Immature natural killer cell (primary cell): ENCODE measurements around the gene DNAL1. TPM values are rescaled to one million over a fixed set of nuclear protein-coding genes. Genes with fewer than 3 reads are reported as not detected.

ENCODE experiments used
- DNase-seq, 3 donors: peaks; one replicate each; pipeline ENCODE4 v3.0.0; 2022; ENCODE audit warnings: mixed read lengths in 1 of 3
- H3K27ac Mint-ChIP-seq, 6 donors: one replicate each; pipeline ENCODE4 v1.8.0; 2020; ENCODE audit warnings: mixed read lengths in 6 of 6, mild to moderate bottlenecking in 5 of 6, inconsistent platforms in 4 of 6, moderate library complexity in 3 of 6
- H3K27me3 Mint-ChIP-seq, 3 donors: one replicate each; pipeline ENCODE4 v1.8.0; 2020 to 2021; ENCODE audit warnings: low read depth in 3 of 3, mild to moderate bottlenecking in 3 of 3, mixed read lengths in 3 of 3, moderate library complexity in 3 of 3, inconsistent platforms in 1 of 3
- H3K36me3 Mint-ChIP-seq, 3 donors: one replicate each; pipeline ENCODE4 v1.8.0; 2020; ENCODE audit warnings: mixed read lengths in 3 of 3, inconsistent platforms in 2 of 3, mild to moderate bottlenecking in 2 of 3
- H3K4me1 Mint-ChIP-seq, 2 donors: one replicate each; pipeline ENCODE4 v1.8.0; 2020; ENCODE audit warnings: inconsistent platforms in 2 of 2, mild to moderate bottlenecking in 2 of 2, mixed read lengths in 2 of 2, moderate library complexity in 1 of 2
- H3K4me3 Mint-ChIP-seq, 5 donors: one replicate each; pipeline ENCODE4 v1.8.0; 2020; ENCODE audit warnings: mild to moderate bottlenecking in 5 of 5, mixed read lengths in 5 of 5, inconsistent platforms in 3 of 5, moderate library complexity in 3 of 5
- H3K9me3 Mint-ChIP-seq, 6 donors: one replicate each; pipeline ENCODE4 v1.8.0; 2020; ENCODE audit warnings: mild to moderate bottlenecking in 6 of 6, mixed read lengths in 6 of 6, inconsistent platforms in 4 of 6, moderate library complexity in 3 of 6
- polyA plus RNA-seq, 3 donors: library from polyadenylated mRNA; unstranded; fragments of 300-500 nt; fragmentation: Illumina TruSeq; gene quantifications; one replicate each; pipeline ENCODE4 v1.2.3, GENCODE V29; 2021

DNAL1 gene, protein sequence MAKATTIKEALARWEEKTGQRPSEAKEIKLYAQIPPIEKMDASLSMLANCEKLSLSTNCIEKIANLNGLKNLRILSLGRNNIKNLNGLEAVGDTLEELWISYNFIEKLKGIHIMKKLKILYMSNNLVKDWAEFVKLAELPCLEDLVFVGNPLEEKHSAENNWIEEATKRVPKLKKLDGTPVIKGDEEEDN
- 1 to 10 TPM; 3.5 to 7.7 (median 4.4) TPM for polyA plus RNA-seq

DNA sequence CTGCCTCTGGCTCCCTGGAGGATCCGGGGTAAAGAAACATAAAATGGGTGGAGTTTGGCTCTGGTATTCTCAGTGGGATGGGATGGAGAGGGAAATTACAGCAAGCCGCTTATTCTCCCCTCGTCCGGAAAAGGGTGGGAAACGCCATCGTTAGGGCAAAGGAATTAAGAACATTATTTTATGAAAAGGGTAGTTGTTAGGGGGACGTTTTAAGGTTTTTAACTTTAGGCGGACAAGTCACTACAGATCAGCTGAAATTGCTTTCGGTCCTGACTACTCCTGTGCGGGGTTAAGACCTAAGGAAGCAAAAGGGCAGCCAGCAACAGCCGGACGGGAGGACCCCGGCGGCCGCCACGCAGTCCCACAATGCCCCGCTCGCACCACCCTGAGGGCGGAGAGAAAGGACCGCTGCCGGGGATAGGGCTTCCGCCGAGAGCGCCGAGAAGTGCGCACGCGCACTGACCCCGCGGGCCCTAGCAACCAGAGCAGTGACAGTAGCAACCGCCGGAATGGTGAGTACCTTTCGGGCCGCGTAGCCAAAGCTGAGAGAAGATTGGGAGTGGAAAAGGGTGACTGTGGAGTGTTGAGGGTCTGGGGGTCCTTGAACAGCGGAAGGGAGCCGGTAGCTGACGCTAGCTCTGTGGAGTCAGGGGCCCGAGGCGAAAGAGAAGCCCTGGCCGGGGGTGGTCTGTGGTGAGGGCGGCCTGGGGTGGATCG is at the start of gene DNAL1:
Gene DNAL1, plus strand, starts transcription at position 456 of the 717 bp plus-strand sequence. Its CDS starts 54 bp downstream, at position 510.
- H3K36me3 Mint-ChIP-seq, result no peaks in the 10 kb centered on the region
- peak; percentile 92 to 93 (median 92) for DNase-seq
- peak within 1 kb of the TSS; percentile 91 to 98 (median 94) for H3K27ac Mint-ChIP-seq
- H3K4me1 Mint-ChIP-seq, result peaks cover 19 to 20% of the 10 kb centered on the region in 2 donors
- H3K9me3 Mint-ChIP-seq, result no peaks in the 10 kb centered on the region
- H3K27me3 Mint-ChIP-seq, result peaks cover 4 to 10% (median 7%) of the 10 kb centered on the region in 3 donors
- peak within 1 kb of the TSS; percentile 90 to 98 (median 95) for H3K4me3 Mint-ChIP-seq

GRCh38 chr14:73599499-73599898 is 45.3 kb upstream of the DNAL1 start:
- H3K36me3 Mint-ChIP-seq, result peaks cover 0 to 11% (median 11%) of the 10 kb centered on the region in 3 donors
- H3K27ac Mint-ChIP-seq, result no peak overlapping the region
- no peaks in the 10 kb centered on the region for H3K9me3 Mint-ChIP-seq
- no peak for DNase-seq
- no peaks in the 10 kb centered on the region for H3K27me3 Mint-ChIP-seq
- H3K4me1 Mint-ChIP-seq, result peaks cover 0 to 1% of the 10 kb centered on the region in 2 donors
- no peak overlapping the region for H3K4me3 Mint-ChIP-seq

- Mint-ChIP-seq H3K36me3 (no peaks in the 10 kb centered on the region), H3K27me3 (peaks cover 0 to 3% (median 3%) of the 10 kb centered on the region in 3 donors), H3K9me3 (no peaks in the 10 kb centered on the region), H3K4me1 (no peaks in the 10 kb centered on the region), H3K4me3 (no peak overlapping the region), H3K27ac (no peak overlapping the region)
- no peak for DNase-seq
Observed at GRCh38 chr14:73602994-73603393, 41.8 kb upstream of the DNAL1 start.

DNA sequence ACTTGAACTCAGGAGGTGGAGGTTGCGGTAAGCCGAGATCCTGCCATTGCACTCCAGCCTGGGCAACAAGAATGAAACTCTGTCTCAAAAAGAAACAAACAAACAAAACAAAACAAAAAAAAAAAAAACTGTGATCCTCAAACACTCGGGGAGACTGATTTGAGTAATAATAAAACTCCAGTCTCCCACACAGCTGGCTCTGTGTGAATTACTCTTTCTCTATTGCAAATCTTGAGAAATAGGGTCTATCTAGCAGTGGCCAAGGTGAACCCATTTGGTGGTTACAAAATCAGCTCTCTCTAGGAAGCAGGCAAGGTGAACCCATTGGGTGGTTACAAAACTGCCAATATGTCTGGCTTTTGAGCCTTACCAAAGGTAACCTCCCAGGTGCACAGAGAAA is 38.5 kb upstream of the DNAL1 start:
- H3K4me3 Mint-ChIP-seq, result no peak overlapping the region
- no peaks in the 10 kb centered on the region for H3K36me3 Mint-ChIP-seq
- no peak overlapping the region for H3K27ac Mint-ChIP-seq
- peaks cover 0 to 3% (median 3%) of the 10 kb centered on the region in 3 donors for H3K27me3 Mint-ChIP-seq
- no peak for DNase-seq
- H3K4me1 Mint-ChIP-seq, result no peaks in the 10 kb centered on the region
- H3K9me3 Mint-ChIP-seq, result no peaks in the 10 kb centered on the region

GRCh38 chr14:73607241-73607640 is 37.5 kb upstream of the DNAL1 start:
- peaks cover 0 to 3% of the 10 kb centered on the region in 2 donors for H3K4me1 Mint-ChIP-seq
- H3K27ac Mint-ChIP-seq, result no peak overlapping the region
- peaks cover 0 to 3% (median 3%) of the 10 kb centered on the region in 3 donors for H3K27me3 Mint-ChIP-seq
- H3K36me3 Mint-ChIP-seq, result no peaks in the 10 kb centered on the region
- no peak for DNase-seq
- H3K4me3 Mint-ChIP-seq, result no peak overlapping the region
- H3K9me3 Mint-ChIP-seq, result no peaks in the 10 kb centered on the region

- Mint-ChIP-seq H3K4me3 (peak overlapping the region in 1 of 5 donors; percentile 84), H3K4me1 (peaks cover 5 to 10% of the 10 kb centered on the region in 2 donors), H3K27me3 (peaks cover 0 to 3% (median 0%) of the 10 kb centered on the region in 3 donors), H3K9me3 (no peaks in the 10 kb centered on the region), H3K27ac (no peak overlapping the region), H3K36me3 (no peaks in the 10 kb centered on the region)
- no peak for DNase-seq
Observed at GRCh38 chr14:73610687-73611086, 34.1 kb upstream of the DNAL1 start.

- H3K4me1 Mint-ChIP-seq, result peaks cover 5 to 10% of the 10 kb centered on the region in 2 donors
- no peaks in the 10 kb centered on the region for H3K36me3 Mint-ChIP-seq
- no peaks in the 10 kb centered on the region for H3K9me3 Mint-ChIP-seq
- peak; percentile 72 to 79 (median 76) for DNase-seq
- peak within 1 kb of the TSS; percentile 76 to 92 (median 80) for H3K27ac Mint-ChIP-seq
- H3K4me3 Mint-ChIP-seq, result peak within 1 kb of the TSS; percentile 82 to 93 (median 90)
- no peaks in the 10 kb centered on the region for H3K27me3 Mint-ChIP-seq
Observed at GRCh38 chr14:73612339-73613045, 32.3 kb upstream of the DNAL1 start, which contains the start of gene ACOT6. Gene ACOT6, plus strand, starts transcription at chr14:73612517. Its CDS starts 55 bp downstream, at chr14:73612572.

DNA sequence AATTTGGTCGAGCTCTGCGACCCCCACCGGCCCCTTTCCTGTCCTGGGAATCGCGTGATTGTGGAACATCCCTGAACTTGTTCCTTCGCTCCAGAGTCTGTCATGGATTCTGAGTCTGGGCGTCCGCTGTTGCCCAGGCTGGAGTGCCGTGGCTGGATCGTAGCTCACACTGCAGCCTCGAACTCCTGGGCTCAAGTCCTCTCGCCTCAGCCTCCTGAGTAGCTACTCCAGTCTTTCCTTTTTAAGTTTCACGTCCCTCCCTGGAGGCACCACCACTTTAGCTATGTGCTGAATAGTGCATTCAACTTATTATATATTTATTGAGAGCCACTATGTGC is 31.8 kb upstream of the DNAL1 start:
- Mint-ChIP-seq H3K4me1 (peaks cover 5 to 10% of the 10 kb centered on the region in 2 donors), H3K27me3 (no peaks in the 10 kb centered on the region), H3K36me3 (no peaks in the 10 kb centered on the region), H3K9me3 (no peaks in the 10 kb centered on the region), H3K27ac (peak overlapping the region; percentile 59 to 92 (median 80)), H3K4me3 (peak overlapping the region; percentile 82 to 93 (median 90))
- no peak for DNase-seq

DNA sequence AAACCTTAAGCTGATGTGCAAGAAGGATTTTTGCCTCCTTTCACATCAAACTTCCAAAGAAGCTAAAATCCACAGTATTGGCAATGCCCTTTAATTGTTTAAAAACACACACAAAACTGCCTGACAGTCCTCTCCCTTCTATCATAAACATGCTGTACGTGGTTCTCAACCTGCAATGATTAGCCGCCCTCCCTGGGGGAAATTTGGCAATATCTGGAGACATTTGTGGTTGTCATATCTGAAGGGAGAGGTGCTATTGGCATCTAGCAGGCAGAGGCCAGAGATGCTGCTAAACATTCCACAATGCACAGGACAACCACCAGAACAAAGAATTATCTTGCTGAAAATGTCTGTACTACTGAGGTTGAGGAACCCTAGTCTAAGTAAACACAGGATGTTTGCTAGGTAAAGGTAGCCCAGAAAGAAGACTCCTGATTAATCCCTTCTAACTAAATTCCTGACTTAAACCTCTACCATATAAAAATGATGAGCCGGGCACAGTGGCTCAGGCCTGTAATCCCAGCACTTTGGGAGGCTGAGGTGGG is 31.3 kb upstream of the DNAL1 start:
- H3K27ac Mint-ChIP-seq, result peak overlapping the region in 3 of 6 donors; percentile 79 to 92 (median 81)
- no peaks in the 10 kb centered on the region for H3K36me3 Mint-ChIP-seq
- no peaks in the 10 kb centered on the region for H3K9me3 Mint-ChIP-seq
- H3K4me3 Mint-ChIP-seq, result peak overlapping the region; percentile 82 to 93 (median 90)
- H3K4me1 Mint-ChIP-seq, result peaks cover 5 to 10% of the 10 kb centered on the region in 2 donors
- no peaks in the 10 kb centered on the region for H3K27me3 Mint-ChIP-seq
- DNase-seq, result no peak

DNA sequence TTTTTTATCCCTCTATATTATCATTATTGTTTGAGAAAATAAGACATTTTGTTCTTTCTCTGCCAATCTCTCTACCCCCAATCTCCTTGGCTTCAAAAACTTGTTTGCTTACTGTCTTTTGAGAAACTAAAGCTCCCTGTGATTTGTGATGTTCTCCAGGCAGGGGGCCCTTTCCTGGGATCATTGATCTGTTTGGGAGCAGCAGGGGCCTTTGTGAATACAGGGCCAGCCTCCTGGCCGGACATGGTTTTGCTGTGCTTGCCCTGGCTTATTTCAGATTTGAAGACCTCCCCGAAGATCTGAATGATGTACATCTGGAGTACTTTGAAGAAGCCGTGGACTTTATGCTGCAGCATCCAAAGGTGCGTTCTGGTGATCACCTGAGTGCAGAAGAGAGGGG is 28.0 kb upstream of the DNAL1 start:
- Mint-ChIP-seq H3K4me3 (no peak overlapping the region), H3K36me3 (no peaks in the 10 kb centered on the region), H3K27ac (no peak overlapping the region), H3K4me1 (peaks cover 5 to 10% of the 10 kb centered on the region in 2 donors), H3K27me3 (peaks cover 0 to 3% (median 0%) of the 10 kb centered on the region in 3 donors), H3K9me3 (no peaks in the 10 kb centered on the region)
- no peak for DNase-seq

GRCh38 chr14:73619524-73619923 is 25.3 kb upstream of the DNAL1 start:
- H3K36me3 Mint-ChIP-seq, result no peaks in the 10 kb centered on the region
- H3K4me1 Mint-ChIP-seq, result no peaks in the 10 kb centered on the region
- no peak for DNase-seq

GRCh38 chr14:73620268-73620667 is 24.5 kb upstream of the DNAL1 start:
- no peak for DNase-seq
- no peak overlapping the region for H3K27ac Mint-ChIP-seq
- H3K4me1 Mint-ChIP-seq, result no peaks in the 10 kb centered on the region
- H3K27me3 Mint-ChIP-seq, result peaks cover 0 to 3% (median 0%) of the 10 kb centered on the region in 3 donors
- no peaks in the 10 kb centered on the region for H3K9me3 Mint-ChIP-seq
- no peak overlapping the region for H3K4me3 Mint-ChIP-seq
- H3K36me3 Mint-ChIP-seq, result no peaks in the 10 kb centered on the region

More at GRCh38 chr14:73619524-73619923, 25.3 kb upstream of the DNAL1 start:
- Mint-ChIP-seq H3K4me3 (no peak overlapping the region), H3K9me3 (no peaks in the 10 kb centered on the region), H3K27ac (no peak overlapping the region), H3K27me3 (peaks cover 0 to 3% (median 0%) of the 10 kb centered on the region in 3 donors)

GRCh38 chr14:73623504-73624054 is 21.2 kb upstream of the DNAL1 start:
- Mint-ChIP-seq H3K4me3 (no peak overlapping the region), H3K27me3 (peaks cover 0 to 3% (median 0%) of the 10 kb centered on the region in 3 donors), H3K27ac (no peak overlapping the region), H3K9me3 (no peaks in the 10 kb centered on the region), H3K4me1 (no peaks in the 10 kb centered on the region), H3K36me3 (no peaks in the 10 kb centered on the region)
- no peak for DNase-seq
